Measurements from ENCODE around the gene CHRNG.

CHRNG gene

GRCh38 chr2:232580648-232580981, 41.1 kb downstream of the CHRNG start:
- DNase-seq, result no peak

GRCh38 chr2:232581725-232582124, 42.2 kb downstream of the CHRNG start:
- no peak for DNase-seq

GRCh38 chr2:232584238-232584637, 44.7 kb downstream of the CHRNG start:
- no peak for DNase-seq

- no peak for DNase-seq
Measured at GRCh38 chr2:232586943-232587505, 47.5 kb downstream of the CHRNG start.

- DNase-seq, result no peak
Measured at GRCh38 chr2:232587512-232587911, 48.0 kb downstream of the CHRNG start.

- DNase-seq, result no peak
Measured at GRCh38 chr2:232588031-232588430, 48.5 kb downstream of the CHRNG start.

- DNase-seq, result no peak
Measured at GRCh38 chr2:232588680-232589585, 49.4 kb downstream of the CHRNG start.

GRCh38 chr2:232592772-232593395, 53.4 kb downstream of the CHRNG start:
- no peak for DNase-seq

GRCh38 chr2:232593982-232594381, 54.5 kb downstream of the CHRNG start:
- DNase-seq, result no peak
